ENCODE results near the gene FARS2. TPM values are rescaled to one million over a fixed set of nuclear protein-coding genes. Genes with fewer than 3 reads are reported as not detected.

Gene FARS2
- total and polyA plus RNA-seq, 9 of the 15 experiments (the other 6 are each of a cell fraction or from before 2014, with no cell fraction given), result 16.5 to 62.2 (median 27.0) TPM

GRCh38 chr6:5345324-5345723 is 84.0 kb downstream of the FARS2 start:
- Histone ChIP-seq H3K9ac (ENCODE audit: insufficient read depth in 1 of 2, low read depth in 2 of 2, low read length in 2 of 2) (no peak overlapping the region), H3K36me3 (ENCODE audit: control insufficient read depth, insufficient read depth, low read length) (no peaks in the 10 kb centered on the region), H4K20me1 (replicated peaks; ENCODE audit: control insufficient read depth, insufficient read depth, low read length) (no peaks in the 10 kb centered on the region), H3K4me2 (ENCODE audit: insufficient read depth, low read length) (no peak overlapping the region), H3K9me3 (replicated peaks; ENCODE audit: control insufficient read depth, insufficient read depth, low read depth, low read length) (no peaks in the 10 kb centered on the region), H3K27me3 (ENCODE audit: control insufficient read depth in 2 of 2, insufficient read depth in 2 of 2, low read length in 2 of 2) (no peaks in the 10 kb centered on the region), H3K9me1 (ENCODE audit: control insufficient read depth, insufficient read depth, low read length) (peaks cover 4% of the 10 kb centered on the region), H3K79me2 (ENCODE audit: control insufficient read depth, insufficient read depth, low read length) (no peaks in the 10 kb centered on the region), H3K4me1 (replicated peaks in 1 of 2; ENCODE audit: control insufficient read depth in 2 of 2, insufficient read depth in 2 of 2, low read length in 2 of 2) (no peaks in the 10 kb centered on the region), H2AFZ (ENCODE audit: low read depth, low read length) (no peak overlapping the region), H3K4me3 (no peak overlapping the region), H3K27ac (ENCODE audit: extremely low read depth, low read depth, low read length) (no peak overlapping the region)
- in situ Hi-C loops (cut with MboI) (no loop called here), intact Hi-C loops (cut with micrococcal nuclease) (no loop called here)
- no peak for FAIRE-seq
- POLR2A ChIA-PET, result no interaction called here
- 76% methylated on average over 6 of the region's 6 CpGs for WGBS (ENCODE audit: insufficient coverage, low coverage, missing lambda C conversion rate)
- BruUV-seq (replicated peaks), result no TSS peak
- no peak for DNase-seq (ENCODE audit: extremely low read depth in 1 of 4, low spot score in 3 of 4)
- CTCF ChIA-PET (ENCODE audit: low intra/inter-chr PET ratio), result no interaction called here
- no peak for ATAC-seq
- TF ChIP-seq HINFP (tag; conservative IDR thresholded peaks at IDR 0.05; ENCODE audit: low read depth) (no peak), SMARCC2 (IDR thresholded peaks at IDR 0.05; ENCODE audit: low read depth) (no peak), GATA2 (CRISPR knock-in tag; IDR thresholded peaks at IDR 0.05) (no peak), ZNF274 (IDR thresholded peaks at IDR 0.05; ENCODE audit: borderline replicate concordance, low read depth, low read length) (no peak), FOXK1 (CRISPR knock-in tag; IDR thresholded peaks at IDR 0.05; ENCODE audit: borderline replicate concordance) (no peak), PTRF (tag; IDR thresholded peaks at IDR 0.05) (no peak), THRB (CRISPR knock-in tag; conservative IDR thresholded peaks at IDR 0.05) (no peak)
- TF ChIP-seq, protein P1, sequence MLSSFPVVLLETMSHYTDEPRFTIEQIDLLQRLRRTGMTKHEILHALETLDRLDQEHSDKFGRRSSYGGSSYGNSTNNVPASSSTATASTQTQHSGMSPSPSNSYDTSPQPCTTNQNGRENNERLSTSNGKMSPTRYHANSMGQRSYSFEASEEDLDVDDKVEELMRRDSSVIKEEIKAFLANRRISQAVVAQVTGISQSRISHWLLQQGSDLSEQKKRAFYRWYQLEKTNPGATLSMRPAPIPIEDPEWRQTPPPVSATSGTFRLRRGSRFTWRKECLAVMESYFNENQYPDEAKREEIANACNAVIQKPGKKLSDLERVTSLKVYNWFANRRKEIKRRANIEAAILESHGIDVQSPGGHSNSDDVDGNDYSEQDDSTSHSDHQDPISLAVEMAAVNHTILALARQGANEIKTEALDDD (IDR thresholded peaks at IDR 0.05), result no peak
